ENCODE measurements around the gene ZNF564. TPM values are rescaled to one million over a fixed set of nuclear protein-coding genes. Genes with fewer than 3 reads are reported as not detected.

ZNF564 gene
- total RNA-seq, 4 donors from 2014 or later = 16.4 to 25.6 (median 19.6) TPM

DNA sequence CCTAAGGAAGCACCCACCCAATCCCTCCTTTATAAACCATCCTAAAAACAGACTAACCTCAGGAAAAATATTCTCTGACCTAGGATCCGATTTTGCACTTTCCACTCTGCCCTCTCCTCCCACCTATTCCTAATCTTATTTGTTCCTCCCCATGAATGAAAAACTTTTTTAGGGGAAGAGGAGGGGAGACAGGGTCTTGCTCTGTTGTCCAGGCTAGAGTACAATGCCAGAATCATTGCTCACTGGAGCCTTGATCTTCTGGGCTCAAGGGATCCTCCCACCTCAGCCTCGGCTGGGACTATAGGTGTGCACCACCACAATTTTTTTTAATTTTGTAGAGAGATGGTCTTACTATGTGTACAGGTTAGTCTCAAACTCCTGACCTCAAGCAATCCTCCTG lies 4.4 kb downstream of the ZNF564 start:
- WGBS, 2 donors (ENCODE audit: low coverage in 1 of 2) = 78 to 88% methylated on average over 1 to 2 of the region's 2 CpGs
- no peaks in the 10 kb centered on the region for H3K27me3 ChIP-seq
- peaks cover 0 to 25% (median 2%) of the 10 kb centered on the region in 4 donors for H3K36me3 ChIP-seq
- H3K4me1 ChIP-seq = peaks cover 13 to 22% (median 15%) of the 10 kb centered on the region in 4 donors
- intact Hi-C loops (cut with DNase I; ENCODE audit: low total_unique reads) = no loop called here
- TF ChIP-seq POLR2A (IDR thresholded peaks at IDR 0.05) (no peak), POLR2AphosphoS5 (IDR thresholded peaks at IDR 0.05) (no peak), EP300 (IDR thresholded peaks at IDR 0.05; ENCODE audit: low read depth) (no peak)
- TF ChIP-seq, protein P1, sequence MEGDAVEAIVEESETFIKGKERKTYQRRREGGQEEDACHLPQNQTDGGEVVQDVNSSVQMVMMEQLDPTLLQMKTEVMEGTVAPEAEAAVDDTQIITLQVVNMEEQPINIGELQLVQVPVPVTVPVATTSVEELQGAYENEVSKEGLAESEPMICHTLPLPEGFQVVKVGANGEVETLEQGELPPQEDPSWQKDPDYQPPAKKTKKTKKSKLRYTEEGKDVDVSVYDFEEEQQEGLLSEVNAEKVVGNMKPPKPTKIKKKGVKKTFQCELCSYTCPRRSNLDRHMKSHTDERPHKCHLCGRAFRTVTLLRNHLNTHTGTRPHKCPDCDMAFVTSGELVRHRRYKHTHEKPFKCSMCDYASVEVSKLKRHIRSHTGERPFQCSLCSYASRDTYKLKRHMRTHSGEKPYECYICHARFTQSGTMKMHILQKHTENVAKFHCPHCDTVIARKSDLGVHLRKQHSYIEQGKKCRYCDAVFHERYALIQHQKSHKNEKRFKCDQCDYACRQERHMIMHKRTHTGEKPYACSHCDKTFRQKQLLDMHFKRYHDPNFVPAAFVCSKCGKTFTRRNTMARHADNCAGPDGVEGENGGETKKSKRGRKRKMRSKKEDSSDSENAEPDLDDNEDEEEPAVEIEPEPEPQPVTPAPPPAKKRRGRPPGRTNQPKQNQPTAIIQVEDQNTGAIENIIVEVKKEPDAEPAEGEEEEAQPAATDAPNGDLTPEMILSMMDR (IDR thresholded peaks at IDR 0.05) = no peak
- in situ Hi-C loops (cut with MboI; ENCODE audit: low pct_ligation_motif_present in 1 of 4, low pct_unique_long_range_greater_than_20kb in 1 of 4, low sequenced_read_pairs in 3 of 4) = no loop called here
- no peak for DNase-seq
- H3K27ac ChIP-seq = no peak overlapping the region
- H3K9me3 ChIP-seq = no peaks in the 10 kb centered on the region
- H3K4me3 ChIP-seq = no peak overlapping the region

DNA sequence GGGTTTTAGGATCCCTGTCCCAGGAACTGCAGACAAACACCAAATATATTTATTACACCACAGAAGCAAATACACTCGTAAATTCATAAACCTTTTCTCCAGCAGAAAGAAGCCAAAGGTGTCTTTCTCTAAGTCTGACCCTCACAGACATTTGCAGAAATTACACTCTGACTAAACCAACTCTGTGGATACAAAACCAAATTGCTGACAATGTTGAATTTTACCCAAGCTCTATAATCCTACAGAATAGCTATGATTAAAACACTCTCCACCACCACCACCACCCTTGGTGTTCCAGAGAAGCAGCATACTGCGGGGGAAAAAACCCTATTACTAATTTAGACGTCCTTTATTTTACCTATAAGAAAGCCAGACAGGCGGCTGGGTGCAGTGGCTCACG lies 5.2 kb downstream of the ZNF564 start:
- no peak overlapping the region for H3K4me3 ChIP-seq
- H3K36me3 ChIP-seq = peaks cover 0 to 34% (median 6%) of the 10 kb centered on the region in 4 donors
- in situ Hi-C loops (cut with MboI; ENCODE audit: low pct_ligation_motif_present in 1 of 4, low pct_unique_long_range_greater_than_20kb in 1 of 4, low sequenced_read_pairs in 3 of 4) (no loop called here), intact Hi-C loops (cut with DNase I; ENCODE audit: low total_unique reads) (no loop called here)
- no peaks in the 10 kb centered on the region for H3K27me3 ChIP-seq
- peaks cover 13 to 21% (median 15%) of the 10 kb centered on the region in 4 donors for H3K4me1 ChIP-seq
- DNase-seq = no peak
- no peak for TF ChIP-seq EP300 (IDR thresholded peaks at IDR 0.05; ENCODE audit: low read depth)
- no peak for TF ChIP-seq POLR2A (IDR thresholded peaks at IDR 0.05)
- TF ChIP-seq POLR2AphosphoS5 (IDR thresholded peaks at IDR 0.05) = no peak
- TF ChIP-seq, protein P1 (IDR thresholded peaks at IDR 0.05) = no peak
- WGBS, 2 donors (ENCODE audit: low coverage in 1 of 2) = 91% methylated on average over 5 of the region's 5 CpGs; no CpG with 5 or more reads in 1 of the 2 donors
- H3K9me3 ChIP-seq = peaks cover 0 to 6% of the 10 kb centered on the region in 2 donors
- no peak overlapping the region for H3K27ac ChIP-seq

DNA sequence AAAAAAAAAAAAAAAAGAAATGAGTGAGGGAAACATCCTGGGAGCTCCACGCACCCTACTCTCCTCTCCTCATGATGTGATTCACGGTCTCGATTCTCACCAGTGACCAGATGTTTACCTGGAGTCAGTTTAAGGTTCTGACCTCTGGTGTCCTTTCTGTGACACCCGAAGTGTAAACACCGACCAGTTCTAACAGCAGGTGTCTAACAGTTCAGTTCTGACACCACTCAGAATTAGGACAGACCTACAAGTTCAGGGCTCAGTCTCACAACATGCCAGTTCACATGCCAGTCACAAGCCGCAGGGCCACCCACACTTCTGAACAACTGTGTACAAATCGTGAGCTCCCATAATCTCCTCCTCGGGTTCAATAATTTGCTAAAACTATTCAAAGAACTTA lies 6.0 kb downstream of the ZNF564 start:
- TF ChIP-seq POLR2AphosphoS5 (IDR thresholded peaks at IDR 0.05) (no peak), POLR2A (IDR thresholded peaks at IDR 0.05) (no peak), EP300 (IDR thresholded peaks at IDR 0.05; ENCODE audit: low read depth) (no peak)
- TF ChIP-seq, protein P1 (IDR thresholded peaks at IDR 0.05) = no peak
- no peak overlapping the region for H3K4me3 ChIP-seq
- no peak for DNase-seq
- H3K27me3 ChIP-seq = no peaks in the 10 kb centered on the region
- peaks cover 0 to 42% (median 9%) of the 10 kb centered on the region in 4 donors for H3K36me3 ChIP-seq
- no peak overlapping the region for H3K27ac ChIP-seq
- peaks cover 0 to 11% of the 10 kb centered on the region in 2 donors for H3K9me3 ChIP-seq
- in situ Hi-C loops (cut with MboI; ENCODE audit: low pct_ligation_motif_present in 1 of 4, low pct_unique_long_range_greater_than_20kb in 1 of 4, low sequenced_read_pairs in 3 of 4) (no loop called here), intact Hi-C loops (cut with DNase I; ENCODE audit: low total_unique reads) (no loop called here)
- 84 to 93% methylated on average over 4 to 8 of the region's 8 CpGs for WGBS, 2 donors (ENCODE audit: low coverage in 1 of 2)
- peaks cover 10 to 18% (median 13%) of the 10 kb centered on the region in 4 donors for H3K4me1 ChIP-seq

DNA sequence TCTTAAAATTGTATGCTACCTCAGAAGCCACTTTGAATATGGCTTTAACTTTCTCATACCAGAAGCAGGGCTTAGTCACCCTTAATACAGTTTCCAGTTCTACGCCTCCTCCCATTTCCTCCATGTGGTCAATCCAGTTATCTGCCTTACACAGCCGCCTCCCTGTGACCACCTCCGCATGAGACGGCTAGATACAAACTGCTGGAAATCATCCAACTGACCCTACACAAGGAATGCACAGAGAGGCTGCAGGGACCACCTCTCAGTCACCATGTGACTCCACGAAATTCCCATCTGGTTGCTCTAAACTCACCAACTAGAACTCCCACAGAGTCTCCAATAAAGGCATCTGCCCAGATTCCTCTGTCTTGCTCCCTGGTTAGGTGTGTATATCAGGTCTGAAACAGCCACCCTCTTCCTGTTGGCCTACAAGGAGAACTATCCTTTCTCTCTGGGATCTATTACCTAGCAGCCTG lies 6.8 kb downstream of the ZNF564 start:
- no peak for TF ChIP-seq POLR2AphosphoS5 (IDR thresholded peaks at IDR 0.05)
- TF ChIP-seq EP300 (IDR thresholded peaks at IDR 0.05; ENCODE audit: low read depth) = no peak
- TF ChIP-seq, protein P1 (IDR thresholded peaks at IDR 0.05) = no peak
- TF ChIP-seq POLR2A (IDR thresholded peaks at IDR 0.05) = no peak
- Histone ChIP-seq H3K4me1 (peaks cover 3 to 10% (median 5%) of the 10 kb centered on the region in 4 donors), H3K4me3 (no peak overlapping the region), H3K27me3 (no peaks in the 10 kb centered on the region), H3K27ac (no peak overlapping the region), H3K9me3 (peaks cover 0 to 11% of the 10 kb centered on the region in 2 donors), H3K36me3 (peaks cover 0 to 45% (median 12%) of the 10 kb centered on the region in 4 donors)
- in situ Hi-C loops (cut with MboI; ENCODE audit: low pct_ligation_motif_present in 1 of 4, low pct_unique_long_range_greater_than_20kb in 1 of 4, low sequenced_read_pairs in 3 of 4) = no loop called here
- no peak for DNase-seq
- WGBS, 2 donors (ENCODE audit: low coverage in 1 of 2) = 80 to 87% methylated on average over 2 to 5 of the region's 5 CpGs
- intact Hi-C loops (cut with DNase I; ENCODE audit: low total_unique reads) = no loop called here
